ENCODE data around the gene ANKHD1.

The ANKHD1 gene

GRCh38 chr5:140546851-140547507 lies 145.3 kb downstream of the ANKHD1 start:
- no peak for DNase-seq (ENCODE audit: low read depth in 2 of 2)

GRCh38 chr5:140547508-140548299 lies 146.1 kb downstream of the ANKHD1 start, which contains the start of gene EIF4EBP3:
Gene EIF4EBP3, plus strand, starts transcription at chr5:140547662. Its CDS starts 76 bp downstream, at chr5:140547738.
- peak; percentile 76 to 79 for DNase-seq (ENCODE audit: low read depth in 2 of 2)

- no peak for DNase-seq (ENCODE audit: low read depth in 2 of 2)
Measured at GRCh38 chr5:140548300-140548688, 146.7 kb downstream of the ANKHD1 start.

- DNase-seq (ENCODE audit: low read depth in 2 of 2) = no peak
Measured at GRCh38 chr5:140548791-140549190, 147.2 kb downstream of the ANKHD1 start.

- DNase-seq (ENCODE audit: low read depth in 2 of 2) = no peak
Measured at GRCh38 chr5:140549237-140550144, 147.9 kb downstream of the ANKHD1 start.

- no peak for DNase-seq (ENCODE audit: low read depth in 2 of 2)
Measured at GRCh38 chr5:140550147-140551079, 148.8 kb downstream of the ANKHD1 start.

- no peak for DNase-seq (ENCODE audit: low read depth in 2 of 2)
Measured at GRCh38 chr5:140551872-140552271, 150.2 kb downstream of the ANKHD1 start.

- DNase-seq (ENCODE audit: low read depth in 2 of 2) = no peak
Measured at GRCh38 chr5:140553657-140554056, 152.0 kb downstream of the ANKHD1 start.

- no peak for DNase-seq (ENCODE audit: low read depth in 2 of 2)
Measured at GRCh38 chr5:140554454-140554853, 152.8 kb downstream of the ANKHD1 start.

GRCh38 chr5:140555747-140556312 lies 154.2 kb downstream of the ANKHD1 start:
- DNase-seq (ENCODE audit: low read depth in 2 of 2) = no peak

GRCh38 chr5:140556438-140556837 lies 154.8 kb downstream of the ANKHD1 start:
- DNase-seq (ENCODE audit: low read depth in 2 of 2) = no peak

- DNase-seq (ENCODE audit: low read depth in 2 of 2) = peak; percentile 63 to 80
Measured at GRCh38 chr5:140557136-140557805, 155.6 kb downstream of the ANKHD1 start, which contains the start of gene SRA1. Gene SRA1, minus strand, starts transcription at chr5:140557473. Its CDS starts 21 bp downstream, at chr5:140557452.

GRCh38 chr5:140557965-140558364 lies 156.3 kb downstream of the ANKHD1 start:
- DNase-seq (ENCODE audit: low read depth in 2 of 2) = no peak

GRCh38 chr5:140558542-140558941 lies 156.9 kb downstream of the ANKHD1 start:
- DNase-seq (ENCODE audit: low read depth in 2 of 2) = no peak

- DNase-seq (ENCODE audit: low read depth in 2 of 2) = no peak
Measured at GRCh38 chr5:140560227-140560626, 158.6 kb downstream of the ANKHD1 start.

- no peak for DNase-seq (ENCODE audit: low read depth in 2 of 2)
Measured at GRCh38 chr5:140561753-140562523, 160.3 kb downstream of the ANKHD1 start.

GRCh38 chr5:140563596-140563995 lies 162.0 kb downstream of the ANKHD1 start:
- DNase-seq (ENCODE audit: low read depth in 2 of 2) = no peak

- DNase-seq (ENCODE audit: low read depth in 2 of 2) = peak; percentile 89 to 95
Measured at GRCh38 chr5:140564196-140565023, 162.8 kb downstream of the ANKHD1 start, which contains the start of the genes APBB3 and SLC35A4. Gene APBB3, minus strand, starts transcription at chr5:140564598. Its CDS starts 353 bp downstream, at chr5:140564245. Gene SLC35A4, plus strand, starts transcription at chr5:140564828. Its CDS starts 2,342 bp downstream, at chr5:140567170.

All from stimulated activated CD4-positive, alpha-beta T cell treated with anti-CD3 and anti-CD28 coated beads, Interleukin-1b, Interleukin-23, amount 100 ng/mL, for 4 hours (primary cell).